Stimulated activated CD4-positive, alpha-beta T cell treated with anti-CD3 and anti-CD28 coated beads, Interleukin-4, amount 100 ng/mL, for 48 hours (primary cell): ENCODE measurements around the gene SLC25A13.
"Not testable (repeated sequence)": the region's sequence is repeated elsewhere in the genome, so short reads cannot be mapped to it uniquely, and the experiment has no call there.

ENCODE experiments used
- DNase-seq, 2 donors: peaks; one replicate each; pipeline ENCODE4 v3.0.0-alpha.2; 2020; ENCODE audit warnings: low read depth in 2 of 2

Gene SLC25A13

DNA sequence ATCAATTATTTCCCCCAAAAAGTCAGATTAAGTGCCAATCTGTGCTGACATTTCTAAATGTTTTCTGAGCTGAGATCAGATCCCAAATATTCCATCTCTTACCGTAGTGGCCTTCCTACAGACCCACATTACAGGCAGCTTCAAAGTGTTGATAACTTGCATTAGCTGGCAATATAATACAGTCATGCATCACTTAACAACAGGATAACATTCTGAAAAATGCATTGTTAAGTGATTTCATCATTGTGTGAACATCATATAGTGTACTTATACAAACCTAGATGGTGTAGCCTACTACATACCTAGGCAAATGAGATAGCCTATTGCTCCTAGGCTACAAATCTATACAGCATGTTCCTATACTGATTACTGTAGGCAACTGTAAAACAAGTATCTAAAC lies 22.4 kb downstream of the SLC25A13 start:
- no peak for DNase-seq

DNA sequence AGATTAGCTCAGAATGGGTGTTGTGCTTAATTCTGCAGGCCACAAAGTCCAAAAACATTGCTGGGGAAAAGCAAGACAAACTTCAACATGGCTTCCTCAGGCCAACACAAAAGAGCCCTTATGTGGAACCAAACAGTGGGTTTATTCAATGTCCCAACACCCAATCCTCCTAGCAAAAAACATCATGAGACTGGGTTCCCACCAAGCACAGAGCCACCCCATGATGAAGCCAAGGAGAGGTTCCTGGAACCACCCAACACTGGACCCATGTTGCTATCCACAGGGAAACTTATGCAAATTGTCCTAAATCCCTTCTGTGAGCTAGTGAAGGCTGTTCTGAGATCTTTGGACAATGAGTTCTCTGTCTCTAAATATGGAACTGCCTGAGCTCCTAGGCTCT lies 24.0 kb downstream of the SLC25A13 start:
- DNase-seq: no peak

DNA sequence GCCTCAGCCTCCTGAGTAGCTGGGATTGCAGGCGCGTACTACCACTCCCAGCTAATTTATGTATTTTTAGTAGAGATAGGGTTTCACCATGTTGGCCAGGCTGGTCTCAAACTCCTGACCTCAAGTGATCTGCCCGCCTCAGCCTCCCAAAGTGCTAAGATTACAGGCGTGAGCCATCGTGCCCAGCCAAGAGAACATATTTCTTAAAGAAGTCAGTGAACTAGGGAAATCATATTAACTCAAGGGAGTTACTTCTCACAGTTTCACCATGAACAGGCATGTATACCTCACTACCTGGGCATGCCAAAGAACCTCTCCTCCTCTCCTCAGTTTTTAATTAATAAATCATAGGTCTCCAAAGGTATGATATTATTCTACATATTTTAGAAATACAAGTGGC lies 24.5 kb downstream of the SLC25A13 start:
- not testable (repeated sequence) for DNase-seq

DNA sequence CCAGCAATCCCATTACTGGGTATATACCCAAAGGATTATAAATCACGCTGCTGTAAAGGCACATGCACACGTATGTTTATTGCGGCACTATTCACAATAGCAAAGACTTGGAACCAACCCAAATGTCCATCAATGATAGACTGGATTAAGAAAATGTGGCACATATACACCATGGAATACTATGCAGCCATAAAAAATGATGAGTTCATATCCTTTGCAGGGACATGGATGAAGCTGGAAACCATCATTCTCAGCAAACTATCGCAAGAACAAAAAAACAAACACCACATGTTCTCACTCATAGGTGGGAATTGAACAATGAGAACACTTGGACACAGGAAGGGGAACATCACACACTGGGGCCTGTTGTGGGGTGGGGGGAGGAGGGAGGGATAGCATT lies 28.0 kb downstream of the SLC25A13 start:
- not testable (repeated sequence) for DNase-seq

DNA sequence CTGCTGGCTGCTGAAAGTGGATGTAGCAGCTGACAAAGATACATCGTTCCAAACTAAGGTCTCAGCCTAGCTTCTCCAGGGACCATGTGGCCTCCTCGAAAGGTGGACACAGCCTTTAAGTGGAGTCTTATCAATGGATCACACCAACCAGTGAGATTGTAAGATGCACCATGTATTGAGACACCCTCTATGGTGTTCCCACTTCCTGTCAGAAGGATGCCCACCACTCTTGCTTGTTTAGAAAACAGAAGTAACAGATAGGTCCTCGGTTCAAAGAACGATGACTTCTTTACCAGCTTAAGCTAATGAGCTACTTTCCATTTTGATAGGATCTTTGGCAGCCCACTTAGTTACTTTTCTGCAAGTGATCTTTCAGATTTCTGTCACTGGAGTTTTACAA lies 34.3 kb downstream of the SLC25A13 start:
- no peak for DNase-seq

DNA sequence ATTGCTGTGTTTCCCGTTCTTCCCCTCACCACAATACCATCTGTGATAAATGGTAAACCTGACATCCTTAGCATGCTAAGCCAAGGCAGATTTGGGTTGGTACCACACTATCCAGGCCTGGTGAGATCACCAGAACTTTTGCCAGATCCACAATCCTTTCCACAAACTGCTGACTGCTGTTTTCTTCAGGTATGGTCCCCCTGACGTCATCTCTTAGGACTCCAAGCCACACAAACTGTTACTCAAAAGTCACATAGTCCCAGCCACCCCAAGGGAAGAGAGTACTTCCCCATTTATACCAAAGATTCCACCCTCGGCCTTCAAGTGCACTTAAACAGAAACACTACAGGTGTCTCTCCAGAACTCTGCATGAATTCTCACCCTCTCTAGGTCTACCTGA lies 34.8 kb downstream of the SLC25A13 start:
- DNase-seq: no peak

DNA sequence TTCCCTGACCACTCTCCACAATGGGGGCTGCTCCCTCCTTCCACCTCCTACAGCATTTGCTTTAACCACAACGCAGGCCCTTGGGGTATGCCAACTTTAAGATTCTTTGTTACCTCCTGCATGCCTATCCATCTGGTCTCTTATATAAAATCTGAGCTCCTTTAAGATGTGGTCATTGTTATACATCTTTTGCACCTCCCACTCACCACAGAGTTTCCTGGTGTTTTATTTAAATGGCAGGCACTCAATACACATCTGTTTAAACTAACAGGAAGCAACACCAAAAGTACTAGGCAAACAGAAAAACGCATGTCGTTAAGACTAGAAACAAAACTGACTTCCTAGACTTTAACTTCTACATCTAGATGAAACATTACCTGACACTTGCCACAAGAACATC lies 36.3 kb downstream of the SLC25A13 start:
- no peak for DNase-seq

DNA sequence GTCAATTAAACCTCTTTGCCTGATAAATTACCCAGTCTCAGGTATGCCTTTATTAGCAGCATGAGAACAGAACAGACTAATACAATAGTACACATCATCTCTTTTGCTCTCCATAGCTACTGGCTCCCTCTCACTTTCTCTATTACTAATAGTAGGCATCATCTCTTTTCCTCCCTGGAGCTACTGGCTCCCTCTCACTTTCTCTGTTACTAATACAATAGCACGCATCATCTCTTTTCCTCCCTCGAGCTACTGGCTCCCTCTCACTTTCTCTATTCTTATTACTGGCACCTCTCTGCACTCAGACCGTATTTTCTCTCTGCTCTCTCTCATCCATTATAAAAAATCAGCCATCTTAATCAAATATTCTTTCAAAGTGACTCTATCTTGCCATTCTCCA lies 37.1 kb downstream of the SLC25A13 start:
- DNase-seq: no peak

DNA sequence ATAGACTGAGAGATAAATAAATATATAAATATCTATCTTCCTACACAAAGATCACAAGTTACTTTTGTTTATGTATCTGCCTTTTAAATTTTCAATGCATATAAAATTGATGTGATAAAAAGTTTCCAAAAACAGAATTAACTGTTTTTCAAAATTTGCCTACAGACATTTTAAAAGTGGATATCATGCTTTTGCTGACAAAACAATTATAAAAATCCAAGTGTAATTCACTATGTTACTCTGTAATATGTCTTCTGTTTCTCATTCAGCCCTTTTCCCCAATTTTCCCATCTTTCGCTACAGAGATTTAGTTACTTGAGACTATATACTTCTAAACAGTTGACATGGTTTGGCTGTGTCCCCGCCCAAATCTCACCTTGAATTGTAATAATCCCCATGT lies 37.7 kb downstream of the SLC25A13 start:
- DNase-seq: no peak

DNA sequence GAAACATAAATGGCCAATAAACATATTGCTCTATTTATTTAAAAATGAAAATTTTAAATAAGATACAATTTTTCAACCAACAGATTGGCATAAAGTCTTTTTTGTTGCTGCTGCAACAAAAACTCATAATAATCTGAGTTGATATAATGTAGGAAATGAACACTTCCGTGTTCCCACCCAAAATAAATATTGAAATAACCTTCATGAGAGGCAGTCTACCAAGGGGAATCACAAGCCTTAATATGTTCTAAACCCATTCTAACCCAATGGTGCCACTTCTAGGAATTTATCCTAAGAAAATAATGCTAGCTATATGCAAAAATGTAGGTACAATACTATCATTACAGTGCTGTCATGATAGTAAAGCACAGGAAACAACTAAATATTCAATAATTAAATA lies 39.1 kb downstream of the SLC25A13 start:
- no peak for DNase-seq

DNA sequence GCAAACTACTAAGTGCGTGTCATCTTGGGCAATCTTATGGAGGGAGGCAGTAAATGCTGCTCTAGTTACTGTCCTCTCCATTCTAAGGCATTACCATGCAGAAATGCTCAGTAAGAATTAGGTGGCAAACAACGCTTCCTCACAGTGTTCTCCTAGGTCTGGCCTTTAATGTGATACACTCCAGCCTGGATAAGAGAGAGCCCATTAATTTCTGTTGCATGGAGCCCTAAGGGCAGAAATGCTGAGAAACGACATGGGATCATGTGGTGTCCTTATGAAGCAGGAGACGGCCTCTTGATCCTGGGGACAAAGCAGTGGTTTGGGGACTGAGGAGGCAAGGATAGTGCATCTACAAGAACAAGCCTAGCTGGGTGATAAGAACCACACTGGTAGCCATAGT lies 44.0 kb downstream of the SLC25A13 start:
- no peak for DNase-seq

DNA sequence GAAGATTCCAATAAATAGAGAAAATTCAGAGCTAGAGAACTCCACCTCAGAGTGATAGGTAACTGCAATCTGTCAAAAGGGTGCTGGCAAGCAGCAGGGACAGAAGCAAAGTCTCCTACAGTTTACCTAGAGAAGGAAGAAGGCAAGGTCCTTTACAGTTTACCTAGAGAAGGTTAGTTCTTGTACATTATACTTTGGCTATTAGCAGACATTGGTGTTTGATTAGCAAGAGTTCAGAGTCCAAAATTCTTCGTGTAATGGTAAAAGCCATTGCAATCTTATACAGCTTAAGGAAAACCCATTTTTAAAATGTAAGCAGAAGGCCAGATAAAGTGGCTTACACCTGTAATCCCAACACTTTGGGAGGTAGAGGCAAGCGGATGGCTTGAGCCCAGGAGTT lies 45.9 kb downstream of the SLC25A13 start:
- no peak for DNase-seq

DNA sequence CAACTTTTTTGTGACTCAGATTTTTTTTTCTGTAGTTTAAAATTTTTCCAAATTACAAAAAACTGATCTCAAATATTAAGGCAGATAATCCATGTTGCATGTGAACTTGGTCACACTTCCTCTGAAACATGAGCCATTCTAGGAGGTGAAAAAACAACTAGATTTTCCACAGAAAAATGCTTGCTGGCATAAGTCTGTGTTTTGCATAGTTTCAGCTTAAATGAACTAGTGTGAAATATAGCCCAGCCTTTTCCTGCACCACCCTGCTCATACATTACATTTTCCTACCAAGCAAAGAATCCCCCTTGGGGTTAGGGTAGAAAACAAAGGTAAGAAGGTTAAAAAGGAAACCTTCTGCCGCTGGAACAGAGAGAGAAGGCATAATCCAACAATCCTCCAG lies 48.2 kb downstream of the SLC25A13 start:
- DNase-seq: no peak

DNA sequence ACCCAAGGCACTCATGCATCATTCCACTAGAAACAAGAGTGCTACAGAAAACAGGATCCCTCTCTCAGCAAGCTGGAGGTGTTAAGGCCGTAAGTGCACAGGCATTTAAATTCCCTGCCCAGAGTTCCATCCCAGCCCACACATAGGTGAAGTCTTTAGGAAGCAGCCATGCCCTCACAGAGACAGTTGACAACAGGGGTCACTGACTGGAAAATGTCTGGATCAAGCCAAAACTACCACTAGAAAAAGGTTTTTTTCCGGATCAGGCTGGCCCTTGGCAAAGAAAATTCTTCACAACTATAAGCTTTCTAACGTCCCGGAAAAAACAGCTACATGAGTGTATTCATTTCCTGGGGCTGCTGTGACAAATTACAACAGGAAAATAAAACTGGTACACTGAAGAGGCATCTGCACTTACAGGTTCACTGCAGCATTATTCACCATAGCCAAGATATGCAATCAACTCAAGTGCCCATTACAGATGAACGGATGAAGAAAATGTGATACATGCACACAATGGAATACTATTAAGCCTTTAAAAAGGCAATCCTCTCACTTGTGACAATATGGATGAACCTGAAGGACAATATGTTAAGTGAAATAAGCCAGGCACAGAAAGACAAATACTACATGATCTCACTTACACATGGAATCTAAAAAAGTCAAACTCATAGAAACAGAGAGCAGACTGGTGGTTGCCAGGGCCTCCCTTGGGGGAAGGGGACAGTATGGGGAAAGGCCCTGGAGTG lies 52.5 kb downstream of the SLC25A13 start:
- DNase-seq: no peak

DNA sequence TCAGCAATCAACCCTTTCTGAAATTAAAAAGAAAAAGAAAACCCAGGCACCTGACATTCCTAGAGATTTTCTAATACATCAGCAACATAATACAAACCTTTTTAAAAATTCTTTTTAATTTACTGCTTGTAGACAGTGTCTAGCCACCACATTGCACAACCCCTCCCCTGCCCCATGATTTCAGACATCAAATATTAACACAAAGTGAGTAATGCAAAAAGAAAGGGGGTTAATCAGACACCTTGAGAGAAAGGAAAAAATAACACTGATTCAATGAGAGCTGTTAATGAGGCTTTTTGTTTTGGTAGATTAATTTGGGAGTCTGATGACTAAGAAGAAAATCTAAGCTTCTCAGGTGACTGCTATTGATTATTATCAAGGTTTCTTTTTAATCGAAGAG lies 55.3 kb downstream of the SLC25A13 start:
- DNase-seq: no peak

DNA sequence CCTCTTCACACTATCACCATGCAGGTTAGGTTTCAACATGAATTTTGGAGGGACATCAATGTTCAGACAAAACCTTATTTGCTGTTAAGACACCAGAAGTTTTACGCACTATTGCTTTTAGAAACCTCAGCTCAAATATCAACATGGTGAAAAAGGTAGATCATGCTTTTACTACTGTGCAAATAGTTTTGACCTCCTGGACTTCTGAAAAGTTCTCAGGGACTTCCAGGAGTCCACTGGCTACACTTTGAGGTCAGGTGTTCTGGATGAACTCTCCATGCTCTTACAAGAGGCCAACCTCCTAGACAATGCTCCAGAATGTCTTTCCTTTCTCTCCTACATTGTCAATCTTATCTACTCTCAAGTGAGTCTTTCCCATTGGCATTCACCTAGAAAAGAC lies 55.9 kb downstream of the SLC25A13 start:
- DNase-seq: no peak

DNA sequence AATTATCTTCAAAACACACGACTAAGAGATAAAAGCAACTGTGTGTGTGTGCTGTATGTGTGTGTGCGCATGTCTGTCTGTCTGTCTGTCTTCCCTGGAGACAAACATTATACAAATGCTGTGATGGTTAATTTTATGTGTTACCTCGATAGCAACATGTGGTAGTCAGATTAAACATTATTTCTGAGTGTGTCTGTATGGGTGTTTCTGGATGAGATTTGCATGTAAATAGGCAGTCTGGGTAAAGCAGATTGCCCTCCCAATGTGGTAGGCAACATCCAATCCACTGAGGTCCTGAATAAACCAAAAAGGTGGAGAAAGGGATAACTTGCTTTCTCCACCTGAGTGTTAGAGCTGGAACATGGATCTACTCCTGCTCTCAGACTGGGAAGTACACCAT lies 67.9 kb downstream of the SLC25A13 start:
- DNase-seq: no peak

DNA sequence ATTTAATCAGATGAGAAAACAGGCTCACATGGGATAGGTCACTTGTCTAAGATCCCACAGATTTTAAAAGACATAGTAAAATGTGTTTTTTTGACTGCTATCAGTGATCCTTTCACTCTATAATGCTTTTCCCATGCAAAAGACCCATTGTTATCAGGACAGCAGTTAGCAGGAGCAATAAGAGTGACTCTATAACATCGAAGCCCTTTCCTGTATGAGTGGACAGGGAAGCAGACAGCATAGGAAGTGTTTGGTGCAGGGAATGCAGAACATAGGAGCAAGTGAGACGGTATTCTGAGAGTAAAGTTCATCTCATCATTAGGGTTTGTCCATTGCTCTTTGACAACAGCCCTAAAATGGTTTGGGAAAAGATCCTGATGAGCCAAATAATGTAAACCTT lies 68.5 kb downstream of the SLC25A13 start:
- DNase-seq: no peak

DNA sequence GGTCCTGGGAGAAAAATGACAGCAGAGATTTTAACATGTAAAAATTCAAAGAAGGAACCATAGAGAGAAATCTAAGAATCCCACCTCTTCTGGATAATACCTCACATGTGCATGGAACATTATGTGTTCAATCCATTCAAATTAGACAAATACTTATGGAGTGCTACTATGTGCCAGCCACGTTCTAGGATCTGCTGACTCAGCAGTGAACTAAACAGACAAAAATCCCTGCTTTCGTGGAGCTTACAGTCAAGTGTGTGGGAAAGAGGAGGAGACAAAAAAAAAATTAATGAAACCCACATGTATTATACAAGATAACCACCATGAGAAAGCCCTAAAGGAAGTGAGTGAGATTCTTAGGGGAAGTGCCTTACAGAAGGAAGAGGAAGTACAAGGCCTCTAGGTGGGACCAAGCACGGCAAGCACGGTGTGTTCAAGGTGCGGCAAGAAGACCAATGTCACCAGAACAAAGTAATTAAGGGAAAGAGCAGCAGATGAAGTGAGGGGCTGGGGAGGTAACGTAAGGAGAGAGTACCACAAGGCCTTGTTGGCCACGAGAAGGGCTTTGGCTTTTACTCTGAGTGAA lies 71.0 kb downstream of the SLC25A13 start:
- DNase-seq: no peak

DNA sequence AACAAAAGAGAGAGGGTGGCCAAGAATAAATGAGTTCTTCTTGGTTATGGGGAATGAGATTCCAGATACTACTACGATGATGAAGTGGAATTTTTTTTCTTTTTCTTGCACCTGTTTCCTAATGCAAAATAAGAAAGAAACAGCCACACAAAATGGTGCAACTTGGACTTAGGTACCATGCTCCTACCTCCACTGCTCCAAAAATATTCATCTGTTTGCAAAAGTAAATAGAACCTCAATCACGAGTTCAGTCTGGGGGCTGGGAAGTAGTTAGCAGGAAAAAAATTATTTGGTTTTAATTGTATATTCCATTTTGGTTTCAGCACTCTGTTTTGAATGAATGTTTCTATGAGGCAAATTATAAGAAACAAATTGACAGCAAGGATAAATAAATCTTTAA lies 73.5 kb downstream of the SLC25A13 start:
- DNase-seq: no peak

DNA sequence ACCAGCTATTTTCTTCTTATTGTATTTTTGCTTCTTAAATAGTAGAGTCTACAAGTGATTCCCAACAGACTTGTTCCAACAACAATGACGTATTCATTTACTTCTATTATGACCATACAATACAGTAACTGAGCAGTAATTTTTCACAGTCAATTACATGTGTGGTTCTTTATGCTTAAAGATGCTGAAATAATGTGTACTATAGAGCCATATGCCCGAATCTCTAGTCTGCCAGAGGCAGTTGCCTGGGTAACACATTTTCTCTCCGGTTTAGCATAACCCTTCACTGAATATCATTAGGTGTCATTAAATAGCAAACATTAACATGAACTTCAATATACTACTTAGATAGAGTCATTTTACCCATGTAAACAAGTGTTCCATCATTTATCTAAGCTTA lies 75.0 kb downstream of the SLC25A13 start:
- no peak for DNase-seq

DNA sequence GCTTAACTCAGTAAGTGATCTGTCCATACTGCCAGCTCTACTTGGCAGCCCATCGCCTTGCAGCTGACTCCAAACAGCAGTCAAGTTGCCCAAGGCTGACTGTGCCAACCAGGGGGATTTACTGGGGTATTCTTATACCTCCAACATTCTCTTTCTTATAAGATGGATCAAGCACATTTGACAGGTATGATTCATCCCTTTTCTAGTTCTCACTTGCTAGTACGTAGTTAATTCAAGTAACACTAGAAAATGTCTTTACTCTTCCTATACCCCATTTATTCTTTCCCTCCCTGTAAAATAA lies 77.0 kb downstream of the SLC25A13 start:
- no peak for DNase-seq

DNA sequence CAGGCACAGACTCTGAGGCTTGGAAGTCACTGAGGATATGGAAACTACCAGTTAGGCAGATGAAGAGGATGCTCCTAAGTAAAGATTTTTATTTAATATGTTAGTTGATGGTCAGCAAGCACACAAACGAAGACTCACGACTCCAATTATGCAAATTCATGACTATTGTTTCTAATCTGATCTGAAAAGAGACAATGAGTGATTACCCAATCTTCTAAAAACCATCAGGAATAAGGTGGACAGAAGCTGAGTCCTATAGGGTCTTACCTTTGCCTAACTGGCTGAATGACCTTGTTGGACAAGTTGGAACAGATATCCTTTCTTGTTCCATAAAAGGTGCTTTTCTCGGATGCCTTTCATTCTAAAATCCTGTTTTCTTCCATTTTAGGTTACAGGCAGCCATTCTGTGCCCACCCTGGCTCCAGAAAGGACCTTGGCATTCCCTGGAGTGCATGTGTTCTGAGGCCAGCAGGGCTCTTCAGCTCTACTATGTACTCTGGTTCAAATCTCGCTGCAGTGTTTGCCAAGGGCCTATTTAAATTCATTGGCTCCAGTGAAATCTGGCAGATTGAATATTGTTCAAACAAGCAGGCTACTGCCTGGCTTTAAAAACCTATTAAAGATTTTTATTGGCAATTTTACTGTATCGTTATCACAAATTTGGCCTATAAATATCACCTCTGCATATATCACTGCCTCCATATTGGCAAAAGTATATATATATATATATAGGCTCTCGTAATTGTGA lies 77.5 kb downstream of the SLC25A13 start:
- no peak for DNase-seq
